ENCODE results near the gene BPGM.
A peak's percentile ranks its signal among the peaks of the same experiment; 100 is the strongest.

The BPGM gene

GRCh38 chr7:134714470-134715205 is 68.0 kb downstream of the BPGM start:
- TF ChIP-seq CTCF (IDR thresholded peaks at IDR 0.05), result no peak
- Mint-ChIP-seq H3K36me3 (ENCODE audit: low read depth) (no peaks in the 10 kb centered on the region), H3K4me3 (no peak overlapping the region), H3K27me3 (ENCODE audit: low read depth, poor library complexity) (no peaks in the 10 kb centered on the region), H3K4me1 (no peaks in the 10 kb centered on the region), H3K27ac (peak overlapping the region; percentile 29), H3K9me3 (no peaks in the 10 kb centered on the region)
- DNase-seq, result no peak

GRCh38 chr7:134718211-134718875 is 71.7 kb downstream of the BPGM start:
- no peak for DNase-seq
- Mint-ChIP-seq H3K4me3 (no peak overlapping the region), H3K27ac (no peak overlapping the region), H3K4me1 (no peaks in the 10 kb centered on the region), H3K36me3 (ENCODE audit: low read depth) (no peaks in the 10 kb centered on the region), H3K9me3 (no peaks in the 10 kb centered on the region), H3K27me3 (ENCODE audit: low read depth, poor library complexity) (no peaks in the 10 kb centered on the region)
- no peak for TF ChIP-seq CTCF (IDR thresholded peaks at IDR 0.05)

- TF ChIP-seq CTCF (IDR thresholded peaks at IDR 0.05), result no peak
- no peak for DNase-seq
- H3K4me3 Mint-ChIP-seq, result no peak overlapping the region
- no peaks in the 10 kb centered on the region for H3K9me3 Mint-ChIP-seq
- no peaks in the 10 kb centered on the region for H3K27me3 Mint-ChIP-seq (ENCODE audit: low read depth, poor library complexity)
- H3K27ac Mint-ChIP-seq, result peak overlapping the region; percentile 62
- H3K36me3 Mint-ChIP-seq (ENCODE audit: low read depth), result no peaks in the 10 kb centered on the region
- no peaks in the 10 kb centered on the region for H3K4me1 Mint-ChIP-seq
Observed at GRCh38 chr7:134720091-134720935, 73.7 kb downstream of the BPGM start.

- H3K4me1 Mint-ChIP-seq, result no peaks in the 10 kb centered on the region
Observed at GRCh38 chr7:134721171-134721570, 74.5 kb downstream of the BPGM start.

GRCh38 chr7:134722786-134723322 is 76.2 kb downstream of the BPGM start:
- no peaks in the 10 kb centered on the region for H3K36me3 Mint-ChIP-seq (ENCODE audit: low read depth)
- no peaks in the 10 kb centered on the region for H3K4me1 Mint-ChIP-seq
- peaks cover 4% of the 10 kb centered on the region for H3K27me3 Mint-ChIP-seq (ENCODE audit: low read depth, poor library complexity)
- no peak for DNase-seq
- H3K27ac Mint-ChIP-seq, result peak overlapping the region; percentile 57
- no peak for TF ChIP-seq CTCF (IDR thresholded peaks at IDR 0.05)
- peaks cover 4% of the 10 kb centered on the region for H3K9me3 Mint-ChIP-seq
- H3K4me3 Mint-ChIP-seq, result no peak overlapping the region

More at GRCh38 chr7:134721171-134721570, 74.5 kb downstream of the BPGM start:
- Mint-ChIP-seq H3K27me3 (ENCODE audit: low read depth, poor library complexity) (no peaks in the 10 kb centered on the region), H3K4me3 (no peak overlapping the region), H3K27ac (no peak overlapping the region), H3K9me3 (peaks cover 4% of the 10 kb centered on the region), H3K36me3 (ENCODE audit: low read depth) (no peaks in the 10 kb centered on the region)
- no peak for TF ChIP-seq CTCF (IDR thresholded peaks at IDR 0.05)
- DNase-seq, result no peak
